Spleen (tissue), 7 donors: ENCODE data around the gene PTPRC.

Experiments used
- CTCF ChIP-seq, 11 experiments: fragments of 200-600 bp in 7 of 11; fragments of 450-650 bp in 4 of 11; sonication (generic) in 4 of 11; IDR thresholded peaks in 8 of 11; conservative IDR thresholded peaks in 3 of 11; 1 replicate in 7 of 11; 2 replicates in 4 of 11; pipeline versions ENCODE4 v1.4.0 to v1.8.0; 2016 to 2021; ENCODE audit warnings: antibody characterized with exemption in 11 of 11, inconsistent platforms in 4 of 11, mild to moderate bottlenecking in 1 of 11
- POLR2A ChIP-seq, 3 donors: fragments of 450-650 bp; IDR thresholded peaks; one replicate each; pipeline ENCODE4 v1.5.1; 2017; ENCODE audit warnings: antibody characterized with exemption in 3 of 3, mild to moderate bottlenecking in 1 of 3
- POLR2AphosphoS5 ChIP-seq, 3 donors: sonication (generic); formaldehyde crosslinking; IDR thresholded peaks; one replicate each; pipeline ENCODE4 v1.5.1; 2017; ENCODE audit warnings: antibody characterized with exemption in 3 of 3
- donor health status: DM: no; HTN: no; CAD: no; lungs with moderate emphysema.
- donor health status: DM: no; HTN: no; CAD: no.
- donor health status: DM: no; HTN: no; CAD: no.

GRCh38 chr1:198604975-198605374, 33.9 kb upstream of the PTPRC start:
- no peak for TF ChIP-seq CTCF (IDR thresholded peaks at IDR 0.05 in 8 of 11, conservative IDR thresholded peaks at IDR 0.05 in 3 of 11)
- TF ChIP-seq POLR2A (IDR thresholded peaks at IDR 0.05), result no peak
- no peak for TF ChIP-seq POLR2AphosphoS5 (IDR thresholded peaks at IDR 0.05)
